ENCODE measurements around the gene PYGM. TPM values are rescaled to one million over a fixed set of nuclear protein-coding genes. Genes with fewer than 3 reads are reported as not detected.
A peak's percentile ranks its signal among the peaks of the same experiment; 100 is the strongest.

Gene PYGM
- total RNA-seq, 1 experiment from 2014 or later = 6.6 TPM

GRCh38 chr11:64741375-64742086, 18.2 kb downstream of the PYGM start:
- H3K27ac Mint-ChIP-seq = no peak overlapping the region
- ChIA-PET CTCF (interaction anchor here (0.6 to 8.6 kb wide), 31 partner anchors 8 to 773 kb away, joined by 3 to 150 read pairs (median 5); partner anchors contain the start of genes NRXN2, PYGM and SF1), POLR2A (interaction anchor here (0.5 to 1.5 kb wide), 4 partner anchors 18 to 37 kb away, joined by 3 to 6 read pairs (median 5); partner anchors contain the start of genes PYGM and SF1)
- no peaks in the 10 kb centered on the region for H3K9me3 Mint-ChIP-seq
- peak; percentile 44 for DNase-seq (ENCODE audit: low spot score)
- peak overlapping the region; percentile 74 for H3K4me3 Mint-ChIP-seq
- ATAC-seq = 0 out of 2 replicates have a peak, but pooled peaks have one; percentile 0
- TF ChIP-seq NR1H2 (CRISPR knock-in tag; IDR thresholded peaks at IDR 0.05) (no peak), SP1 (CRISPR knock-in tag; conservative IDR thresholded peaks at IDR 0.05) (peak; percentile 54; the same call in 1 of the 2 replicates)
- peaks cover 9% of the 10 kb centered on the region; the same call in 1 of the 2 replicates for H3K36me3 Mint-ChIP-seq
- peaks cover 37% of the 10 kb centered on the region for H3K27me3 Mint-ChIP-seq (ENCODE audit: low read depth)
- peaks cover 43% of the 10 kb centered on the region for H3K4me1 Mint-ChIP-seq

- POLR2A ChIA-PET = no interaction called here
- Mint-ChIP-seq H3K27ac (no peak overlapping the region), H3K27me3 (ENCODE audit: low read depth) (peaks cover 35% of the 10 kb centered on the region), H3K9me3 (no peaks in the 10 kb centered on the region), H3K4me1 (peaks cover 43% of the 10 kb centered on the region), H3K4me3 (no peak overlapping the region), H3K36me3 (peaks cover 13% of the 10 kb centered on the region)
- DNase-seq (ENCODE audit: low spot score) (no peak), ATAC-seq (no peak)
- no peak for TF ChIP-seq TEAD1 (CRISPR knock-in tag; IDR thresholded peaks at IDR 0.05)
- TF ChIP-seq FOXK1 (CRISPR knock-in tag; IDR thresholded peaks at IDR 0.05) = no peak
- TF ChIP-seq ZBTB21 (CRISPR knock-in tag; IDR thresholded peaks at IDR 0.05; ENCODE audit: borderline replicate concordance) = no peak
- no peak for TF ChIP-seq TP53 (CRISPR knock-in tag; IDR thresholded peaks at IDR 0.05)
- no peak for TF ChIP-seq ZNF423 (CRISPR knock-in tag; IDR thresholded peaks at IDR 0.05)
- TF ChIP-seq CDX4 (CRISPR knock-in tag; IDR thresholded peaks at IDR 0.05; ENCODE audit: borderline replicate concordance) = no peak
- no peak for TF ChIP-seq MXD4 (CRISPR knock-in tag; IDR thresholded peaks at IDR 0.05; ENCODE audit: borderline replicate concordance)
- no peak for TF ChIP-seq ZNF416 (CRISPR knock-in tag; IDR thresholded peaks at IDR 0.05)
- no peak for TF ChIP-seq ZNF425 (CRISPR knock-in tag; conservative IDR thresholded peaks at IDR 0.05)
- no peak for TF ChIP-seq ZBTB43 (CRISPR knock-in tag; IDR thresholded peaks at IDR 0.05)
- no peak for TF ChIP-seq AR (CRISPR knock-in tag; IDR thresholded peaks at IDR 0.05)
- TF ChIP-seq ZSCAN18 (CRISPR knock-in tag; IDR thresholded peaks at IDR 0.05) = no peak
- no peak for TF ChIP-seq KAT7 (CRISPR knock-in tag; IDR thresholded peaks at IDR 0.05; ENCODE audit: borderline replicate concordance)
- CTCF ChIA-PET = interaction anchor here (0.8 to 8.6 kb wide), 8 partner anchors 13 to 89 kb away, joined by 3 to 150 read pairs (median 6); partner anchors contain the start of genes NRXN2 and PYGM
Observed at GRCh38 chr11:64739871-64740270, 19.9 kb downstream of the PYGM start.
